Prostate gland (tissue), 2 donors: Measurements from ENCODE around the gene BCL7B. TPM values are rescaled to one million over a fixed set of nuclear protein-coding genes. Genes with fewer than 3 reads are reported as not detected.
A peak's percentile ranks its signal among the peaks of the same experiment; 100 is the strongest.
"Not testable (repeated sequence)": the region's sequence is repeated elsewhere in the genome, so short reads cannot be mapped to it uniquely, and the experiment has no call there.

ENCODE experiments used
- DNase-seq: peaks from one replicate; pipeline ENCODE4 v3.0.0-alpha.2; 2019; ENCODE audit warnings: low spot score
- H3K27ac ChIP-seq, 2 donors: fragments of 200-600 bp; sonication (generic); 2 replicates each; pipeline ENCODE4 v1.5.1; 2017 to 2019
- H3K27me3 ChIP-seq: fragments of 200-600 bp; sonication (generic); replicated peaks from 2 replicates; pipeline ENCODE4 v1.5.1; 2019; ENCODE audit not compliant: insufficient read depth
- H3K36me3 ChIP-seq, 2 donors: fragments of 200-600 bp; sonication (generic); 1 replicate in 1 of 2; 2 replicates in 1 of 2; pipeline versions ENCODE4 v1.5.1 to v1.8.1; 2017 to 2019
- H3K4me1 ChIP-seq: fragments of 200-600 bp; sonication (generic); replicated peaks from 2 replicates; pipeline ENCODE4 v1.5.1; 2019
- H3K4me3 ChIP-seq, 2 donors: fragments of 200-600 bp; sonication (generic); 2 replicates each; pipeline ENCODE4 v1.5.1; 2017 to 2019
- H3K9me3 ChIP-seq: fragments of 200-600 bp; sonication (generic); 2 replicates; pipeline ENCODE4 v1.5.1; 2017
- POLR2A ChIP-seq: fragments of 450-650 bp; IDR thresholded peaks from one replicate; pipeline ENCODE4 v1.6.1; 2016; ENCODE audit warnings: antibody characterized with exemption, mild to moderate bottlenecking
- POLR2AphosphoS5 ChIP-seq: sonication (generic); formaldehyde crosslinking; IDR thresholded peaks from one replicate; pipeline ENCODE4 v1.6.1; 2017; ENCODE audit warnings: antibody characterized with exemption
- WGBS: methylation state at CpG from one replicate; pipeline ENCODE4 v1.1.5; 2018; 5-methylcytosine and 5-hydroxymethylcytosine counted together
- intact Hi-C: fragments of 100-400 bp; cut with DNase I; formaldehyde crosslinking; loops from one replicate; pipeline ENCODE4 v1.14.2; 2022
- total RNA-seq, 2 donors: library from RNA; depleted of rRNA; stranded (reverse); fragments of >200 nt; gene quantifications; one replicate each; pipeline ENCODE4 v1.1.0, GENCODE V29; 2016
- TF ChIP-seq, protein P1 (sequence below), 4 experiments: fragments of 200-600 bp in 2 of 4; fragments of 450-650 bp in 2 of 4; sonication (generic) in 2 of 4; IDR thresholded peaks; 1 replicate in 3 of 4; 2 replicates in 1 of 4; pipeline ENCODE4 v1.5.1; 2016 to 2019; ENCODE audit warnings: antibody characterized with exemption in 4 of 4, mild to moderate bottlenecking in 2 of 4, moderate library complexity in 2 of 4

The BCL7B gene
- total RNA-seq, 2 donors from 2014 or later = 78.7 to 105 TPM

DNA sequence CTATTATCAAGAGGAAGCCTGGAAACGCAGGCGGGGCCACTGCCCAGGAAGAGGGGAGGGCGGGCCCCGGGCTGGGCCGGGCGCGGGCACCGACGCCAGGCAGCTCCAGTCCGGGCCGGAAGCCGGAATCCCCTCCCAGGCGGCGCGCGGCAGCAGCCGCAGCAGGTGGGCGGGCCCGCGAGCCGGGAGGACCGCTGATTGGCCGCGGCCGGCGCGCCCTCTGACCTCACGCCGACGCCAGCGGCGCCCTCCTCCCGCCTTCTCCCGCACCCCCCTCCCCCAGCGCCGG is 438 bp downstream of the BCL7B start:
- H3K36me3 ChIP-seq = no peaks in the 10 kb centered on the region
- peak overlapping the region; percentile 92 to 97 for H3K4me3 ChIP-seq
- DNase-seq = peak; percentile 91
- H3K9me3 ChIP-seq = no peaks in the 10 kb centered on the region
- H3K27me3 ChIP-seq = no peaks in the 10 kb centered on the region
- TF ChIP-seq, protein P1, sequence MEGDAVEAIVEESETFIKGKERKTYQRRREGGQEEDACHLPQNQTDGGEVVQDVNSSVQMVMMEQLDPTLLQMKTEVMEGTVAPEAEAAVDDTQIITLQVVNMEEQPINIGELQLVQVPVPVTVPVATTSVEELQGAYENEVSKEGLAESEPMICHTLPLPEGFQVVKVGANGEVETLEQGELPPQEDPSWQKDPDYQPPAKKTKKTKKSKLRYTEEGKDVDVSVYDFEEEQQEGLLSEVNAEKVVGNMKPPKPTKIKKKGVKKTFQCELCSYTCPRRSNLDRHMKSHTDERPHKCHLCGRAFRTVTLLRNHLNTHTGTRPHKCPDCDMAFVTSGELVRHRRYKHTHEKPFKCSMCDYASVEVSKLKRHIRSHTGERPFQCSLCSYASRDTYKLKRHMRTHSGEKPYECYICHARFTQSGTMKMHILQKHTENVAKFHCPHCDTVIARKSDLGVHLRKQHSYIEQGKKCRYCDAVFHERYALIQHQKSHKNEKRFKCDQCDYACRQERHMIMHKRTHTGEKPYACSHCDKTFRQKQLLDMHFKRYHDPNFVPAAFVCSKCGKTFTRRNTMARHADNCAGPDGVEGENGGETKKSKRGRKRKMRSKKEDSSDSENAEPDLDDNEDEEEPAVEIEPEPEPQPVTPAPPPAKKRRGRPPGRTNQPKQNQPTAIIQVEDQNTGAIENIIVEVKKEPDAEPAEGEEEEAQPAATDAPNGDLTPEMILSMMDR (IDR thresholded peaks at IDR 0.05) = peak in 1 of 4 experiments; percentile 13
- no peak for TF ChIP-seq POLR2A
- peak; percentile 67 for TF ChIP-seq POLR2AphosphoS5
- H3K27ac ChIP-seq = peak overlapping the region; percentile 98 to 100
- intact Hi-C loops = loop anchor here (1.0 to 2.0 kb wide), 2 partner anchors 22 to 35 kb away; partner anchors contain the start of genes BAZ1B and TBL2
- no peaks in the 10 kb centered on the region for H3K4me1 ChIP-seq
- WGBS = under 1% methylated on average over 35 of the region's 36 CpGs

- no peaks in the 10 kb centered on the region for H3K27me3 ChIP-seq
- no peaks in the 10 kb centered on the region for H3K9me3 ChIP-seq
- no peaks in the 10 kb centered on the region for H3K4me1 ChIP-seq
- WGBS = 21% methylated on average over 28 of the region's 28 CpGs
- no peak for DNase-seq
- TF ChIP-seq, protein P1 (IDR thresholded peaks at IDR 0.05) = no peak
- TF ChIP-seq POLR2A (peak; percentile 48), POLR2AphosphoS5 (no peak)
- intact Hi-C loops = loop anchor here (1.0 to 2.0 kb wide), 2 partner anchors 22 to 34 kb away; partner anchors contain the start of genes BAZ1B and TBL2
- H3K36me3 ChIP-seq = no peaks in the 10 kb centered on the region
- H3K4me3 ChIP-seq = peak overlapping the region; percentile 92 to 97
- peak overlapping the region; percentile 98 to 100 for H3K27ac ChIP-seq
These were observed 1.0 kb downstream of the BCL7B start for GRCh38 chr7:73556208-73557107.

DNA sequence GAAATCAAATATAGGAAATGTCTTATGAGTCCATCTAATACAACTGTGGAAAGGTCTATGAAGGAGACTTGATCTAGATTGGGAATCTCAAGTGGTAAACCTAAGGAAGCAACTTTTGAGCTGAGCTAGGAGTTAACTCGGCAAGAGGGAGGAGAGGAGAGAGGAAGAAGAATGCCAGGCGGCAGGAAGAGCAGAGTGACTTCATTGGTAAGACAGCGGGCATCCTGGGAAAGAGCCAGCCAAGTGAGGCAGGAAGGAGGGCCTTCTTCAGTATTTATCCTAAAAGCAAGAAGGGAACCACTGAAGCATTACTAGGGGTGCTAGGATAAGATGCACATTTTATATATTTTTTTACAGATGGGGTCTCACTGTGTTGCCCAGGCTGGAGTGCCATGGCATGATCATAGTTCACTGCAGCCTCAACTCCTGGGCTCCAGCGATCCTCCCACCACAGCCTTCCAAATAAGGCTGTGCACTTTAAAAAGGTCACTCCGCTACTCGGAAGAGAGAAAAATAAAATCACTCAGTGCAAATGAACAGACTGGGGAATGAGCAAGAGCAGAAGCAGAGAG is 2.0 kb downstream of the BCL7B start:
- H3K4me1 ChIP-seq = no peaks in the 10 kb centered on the region
- no peaks in the 10 kb centered on the region for H3K9me3 ChIP-seq
- H3K27ac ChIP-seq = peak overlapping the region in 1 of 2 donors; percentile 100
- no peak for DNase-seq
- TF ChIP-seq, protein P1 (IDR thresholded peaks at IDR 0.05) = no peak
- TF ChIP-seq POLR2A = no peak
- no peak for TF ChIP-seq POLR2AphosphoS5
- H3K27me3 ChIP-seq = no peaks in the 10 kb centered on the region
- no peaks in the 10 kb centered on the region for H3K36me3 ChIP-seq
- WGBS = 56% methylated on average over 6 of the region's 6 CpGs
- intact Hi-C loops = no loop called here
- H3K4me3 ChIP-seq = peak overlapping the region in 1 of 2 donors; percentile 97

DNA sequence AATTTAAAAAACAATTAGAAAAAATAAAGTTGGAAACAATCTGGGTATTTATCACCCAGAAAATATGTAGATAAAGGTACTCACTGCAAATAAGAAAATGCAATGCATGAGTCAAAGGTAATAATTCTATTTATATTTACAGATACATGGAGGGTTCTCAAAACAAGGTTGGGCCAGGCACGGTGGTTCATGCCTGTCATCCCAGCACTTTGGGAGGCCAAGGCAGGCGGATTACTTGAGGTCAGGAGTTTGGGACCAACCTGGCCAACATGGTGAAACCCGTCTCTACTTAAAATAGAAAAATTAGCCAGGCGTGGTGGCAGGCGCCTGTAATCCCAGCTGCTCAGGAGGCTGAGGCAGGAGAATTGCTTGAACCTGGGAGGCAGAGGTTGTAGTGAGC is 7.4 kb downstream of the BCL7B start:
- H3K27ac ChIP-seq, H3K4me1 ChIP-seq, intact Hi-C loops, H3K36me3 ChIP-seq, DNase-seq, H3K9me3 ChIP-seq, H3K4me3 ChIP-seq, H3K27me3 ChIP-seq: not testable (repeated sequence)
- WGBS = 89% methylated on average over 5 of the region's 5 CpGs

DNA sequence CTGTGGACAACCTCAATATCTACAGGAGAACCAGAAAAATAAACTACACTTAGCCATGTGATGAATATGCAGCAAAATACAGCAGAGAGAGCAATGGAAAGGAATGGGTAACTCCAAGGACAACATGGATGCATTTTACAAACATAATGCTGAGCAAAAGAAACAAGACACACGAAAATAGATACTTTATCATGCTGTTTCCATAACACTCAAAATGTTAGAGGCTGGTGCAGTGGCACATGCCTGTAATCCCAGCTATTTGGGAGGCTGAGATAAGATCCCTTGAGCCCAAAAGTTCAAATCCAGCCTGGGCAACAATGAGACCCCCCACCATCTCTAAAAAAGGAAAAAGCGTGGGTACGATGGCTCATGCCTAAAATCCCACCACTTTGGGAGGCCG is 8.3 kb downstream of the BCL7B start:
- no peaks in the 10 kb centered on the region for H3K9me3 ChIP-seq
- intact Hi-C loops = no loop called here
- no peak for DNase-seq
- H3K27ac ChIP-seq = no peak overlapping the region
- H3K4me1 ChIP-seq = no peaks in the 10 kb centered on the region
- H3K36me3 ChIP-seq = no peaks in the 10 kb centered on the region
- H3K4me3 ChIP-seq = no peak overlapping the region
- H3K27me3 ChIP-seq = no peaks in the 10 kb centered on the region
- TF ChIP-seq, protein P1 (IDR thresholded peaks at IDR 0.05) = no peak
- TF ChIP-seq POLR2AphosphoS5 = no peak
- 76% methylated on average over 4 of the region's 4 CpGs for WGBS
